Panc1 (cell line): ENCODE data around the gene SSR4.

ENCODE experiments used
- SIN3A ChIP-seq: IDR thresholded peaks from 2 replicates; pipeline ENCODE4 v1.6.1; 2012; ENCODE audit warnings: low read depth, mild to moderate bottlenecking, low read length, moderate library complexity, borderline replicate concordance; ENCODE audit not compliant: insufficient read depth
- TF ChIP-seq, protein P1 (sequence below): fragments of 450-650 bp; IDR thresholded peaks from 2 replicates; pipeline ENCODE4 v1.5.1; 2017; ENCODE audit warnings: mild to moderate bottlenecking

DNA sequence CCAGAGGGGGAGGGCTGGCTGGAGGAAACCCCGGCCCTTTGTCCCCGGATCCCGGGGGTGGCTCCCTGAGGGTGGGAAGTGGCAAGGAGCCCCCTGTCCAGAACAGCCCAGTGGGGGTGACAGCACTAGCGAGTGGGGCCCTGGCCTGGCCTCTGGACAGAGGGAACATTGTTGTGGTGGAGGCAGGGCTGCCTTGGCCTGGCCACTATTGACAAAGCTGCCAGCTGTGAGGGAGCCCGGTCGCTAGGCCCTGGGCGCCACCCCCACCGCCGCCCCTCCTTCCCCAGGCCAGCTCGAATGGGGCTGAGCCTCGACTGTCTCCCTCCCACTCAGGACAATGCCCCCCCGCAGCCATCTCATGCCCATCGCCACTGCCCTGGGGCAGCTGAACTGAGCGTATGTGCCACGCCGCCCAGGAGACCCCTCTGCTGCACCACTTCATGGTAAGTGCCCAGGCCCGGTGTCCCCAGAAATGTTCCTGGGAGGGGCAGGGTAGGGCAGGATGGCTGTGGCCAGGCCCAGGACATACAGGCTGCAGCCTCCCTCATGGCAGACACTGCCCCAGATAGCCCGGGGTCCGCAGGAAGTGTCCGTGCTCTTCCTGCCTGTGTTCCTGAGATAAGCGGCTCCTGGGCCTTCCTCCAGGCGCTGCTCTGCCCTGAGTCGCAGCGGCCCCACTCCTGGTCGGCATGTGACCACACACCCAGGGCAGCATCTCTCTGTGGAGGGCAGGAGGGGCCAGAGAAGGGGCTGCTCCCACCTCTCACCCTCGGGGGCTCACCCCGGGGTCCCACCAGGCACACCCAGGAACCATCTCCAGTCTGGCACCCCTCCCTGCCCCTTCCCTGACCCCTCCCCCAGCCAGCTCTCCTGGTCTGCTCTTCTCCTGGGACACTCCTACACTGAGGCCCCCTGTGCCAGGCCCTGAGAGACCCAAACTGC lies 29.1 kb upstream of the SSR4 start:
- TF ChIP-seq, protein P1, sequence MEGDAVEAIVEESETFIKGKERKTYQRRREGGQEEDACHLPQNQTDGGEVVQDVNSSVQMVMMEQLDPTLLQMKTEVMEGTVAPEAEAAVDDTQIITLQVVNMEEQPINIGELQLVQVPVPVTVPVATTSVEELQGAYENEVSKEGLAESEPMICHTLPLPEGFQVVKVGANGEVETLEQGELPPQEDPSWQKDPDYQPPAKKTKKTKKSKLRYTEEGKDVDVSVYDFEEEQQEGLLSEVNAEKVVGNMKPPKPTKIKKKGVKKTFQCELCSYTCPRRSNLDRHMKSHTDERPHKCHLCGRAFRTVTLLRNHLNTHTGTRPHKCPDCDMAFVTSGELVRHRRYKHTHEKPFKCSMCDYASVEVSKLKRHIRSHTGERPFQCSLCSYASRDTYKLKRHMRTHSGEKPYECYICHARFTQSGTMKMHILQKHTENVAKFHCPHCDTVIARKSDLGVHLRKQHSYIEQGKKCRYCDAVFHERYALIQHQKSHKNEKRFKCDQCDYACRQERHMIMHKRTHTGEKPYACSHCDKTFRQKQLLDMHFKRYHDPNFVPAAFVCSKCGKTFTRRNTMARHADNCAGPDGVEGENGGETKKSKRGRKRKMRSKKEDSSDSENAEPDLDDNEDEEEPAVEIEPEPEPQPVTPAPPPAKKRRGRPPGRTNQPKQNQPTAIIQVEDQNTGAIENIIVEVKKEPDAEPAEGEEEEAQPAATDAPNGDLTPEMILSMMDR = no peak
- no peak for TF ChIP-seq SIN3A
